HG02852 (cell line): ENCODE data around the gene VWC2.

Experiments used
- ATAC-seq: cut with Tn5 transposase; IDR thresholded peaks from one replicate; pipeline ENCODE4 v1.9.1; 2021; ENCODE audit warnings: mild to moderate bottlenecking, moderate library complexity; ENCODE audit not compliant: unreplicated experiment

Gene VWC2

GRCh38 chr7:49781996-49782395, 8.6 kb downstream of the VWC2 start:
- no peak for ATAC-seq

DNA sequence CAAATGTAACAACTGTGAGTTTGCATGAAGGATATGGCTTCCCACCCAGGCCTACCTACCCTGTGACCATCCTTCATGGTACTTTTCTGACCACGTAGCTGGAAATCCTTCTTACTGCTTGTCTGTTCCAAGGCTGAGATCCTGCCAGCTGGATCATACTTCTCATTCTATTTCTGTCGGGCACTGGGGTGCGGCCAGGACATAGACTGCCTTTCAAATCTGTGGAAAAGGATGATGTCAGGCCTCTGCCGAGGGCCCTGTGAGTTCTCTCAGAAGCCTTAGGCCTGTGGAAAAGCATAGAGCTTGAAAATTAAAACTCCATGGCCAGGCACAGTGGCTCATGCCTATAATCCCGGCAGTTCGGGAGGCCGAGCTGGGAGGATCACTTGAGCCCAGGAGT, 10.0 kb downstream of the VWC2 start:
- no peak for ATAC-seq

- no peak for ATAC-seq
Measured at GRCh38 chr7:49787980-49788379, 14.5 kb downstream of the VWC2 start.

GRCh38 chr7:49788455-49789059, 15.1 kb downstream of the VWC2 start:
- no peak for ATAC-seq

GRCh38 chr7:49789736-49790135, 16.3 kb downstream of the VWC2 start:
- ATAC-seq, result no peak

DNA sequence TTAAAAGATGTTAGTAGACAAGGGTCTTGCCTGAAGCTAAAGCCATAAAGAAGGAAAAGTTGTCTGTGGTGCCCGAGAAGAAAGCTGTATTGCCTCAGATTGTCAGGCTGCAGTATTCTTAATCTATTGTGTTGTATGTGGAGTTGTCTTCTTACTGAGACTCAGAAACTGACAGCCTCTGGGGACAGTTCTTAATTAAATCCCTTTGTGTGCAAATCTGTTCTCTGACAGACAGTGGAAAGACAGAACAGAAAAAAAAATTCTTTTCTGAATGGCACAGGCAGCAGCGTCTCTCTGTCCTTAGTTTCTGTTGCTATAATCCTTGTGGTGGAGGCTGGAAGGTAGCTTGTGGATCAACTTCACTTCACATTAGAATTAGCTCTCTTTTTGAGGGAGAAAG, 16.8 kb downstream of the VWC2 start:
- ATAC-seq, result no peak

DNA sequence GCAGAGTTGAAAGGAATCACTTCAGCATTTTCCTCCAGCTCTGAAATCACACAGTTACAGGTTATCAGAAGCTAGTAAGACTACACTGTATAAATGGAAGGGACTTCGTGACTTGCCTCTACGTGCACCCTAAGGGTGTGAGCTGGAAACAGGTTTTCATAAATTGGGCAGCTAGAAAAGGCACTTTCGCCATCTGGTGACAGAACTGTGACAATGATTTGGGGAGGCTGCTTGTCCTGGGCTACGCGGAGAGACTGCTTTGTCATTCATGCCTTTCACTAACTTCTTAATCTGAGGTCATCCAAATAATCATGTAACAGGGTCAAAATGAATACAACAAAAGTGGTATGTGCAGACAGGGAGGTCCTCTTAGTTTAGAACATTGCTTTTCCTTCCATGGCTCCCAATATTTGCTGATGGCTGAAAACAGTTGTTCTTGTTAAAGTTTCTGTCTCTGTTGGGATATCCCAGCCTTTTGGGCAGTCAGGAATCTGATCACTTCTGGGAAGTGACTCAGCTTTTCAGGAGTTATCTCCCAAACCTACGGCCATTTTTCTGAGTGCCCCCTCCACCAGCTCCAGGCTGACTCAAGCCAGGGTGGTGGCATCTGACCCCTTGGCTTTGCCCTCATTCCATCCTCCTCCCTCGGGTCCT, 17.8 kb downstream of the VWC2 start:
- peak; percentile 91 for ATAC-seq

GRCh38 chr7:49797987-49798660, 24.7 kb downstream of the VWC2 start:
- no peak for ATAC-seq

DNA sequence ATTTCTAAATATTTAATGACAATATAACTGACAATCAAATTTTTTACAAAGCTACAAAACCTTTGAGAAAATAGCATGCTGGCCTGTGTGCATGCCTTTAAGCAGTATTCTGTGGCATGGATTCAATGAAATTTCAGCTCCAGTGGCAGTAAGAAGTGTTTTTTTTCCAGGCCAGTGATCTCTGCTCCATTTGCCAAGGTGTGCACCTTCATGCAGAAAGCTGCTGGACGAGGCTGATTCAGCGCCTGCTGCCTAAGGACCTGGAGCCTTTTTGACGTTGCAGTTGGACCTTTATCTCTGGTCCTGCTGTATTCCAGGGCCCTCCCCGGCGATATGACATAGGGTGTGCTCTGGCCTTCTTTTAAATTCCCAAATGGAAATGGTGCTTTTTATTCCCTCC, 26.6 kb downstream of the VWC2 start:
- no peak for ATAC-seq

- no peak for ATAC-seq
Measured at GRCh38 chr7:49802600-49802999, 29.2 kb downstream of the VWC2 start.

- ATAC-seq, result no peak
Measured at GRCh38 chr7:49803812-49804211, 30.4 kb downstream of the VWC2 start.

DNA sequence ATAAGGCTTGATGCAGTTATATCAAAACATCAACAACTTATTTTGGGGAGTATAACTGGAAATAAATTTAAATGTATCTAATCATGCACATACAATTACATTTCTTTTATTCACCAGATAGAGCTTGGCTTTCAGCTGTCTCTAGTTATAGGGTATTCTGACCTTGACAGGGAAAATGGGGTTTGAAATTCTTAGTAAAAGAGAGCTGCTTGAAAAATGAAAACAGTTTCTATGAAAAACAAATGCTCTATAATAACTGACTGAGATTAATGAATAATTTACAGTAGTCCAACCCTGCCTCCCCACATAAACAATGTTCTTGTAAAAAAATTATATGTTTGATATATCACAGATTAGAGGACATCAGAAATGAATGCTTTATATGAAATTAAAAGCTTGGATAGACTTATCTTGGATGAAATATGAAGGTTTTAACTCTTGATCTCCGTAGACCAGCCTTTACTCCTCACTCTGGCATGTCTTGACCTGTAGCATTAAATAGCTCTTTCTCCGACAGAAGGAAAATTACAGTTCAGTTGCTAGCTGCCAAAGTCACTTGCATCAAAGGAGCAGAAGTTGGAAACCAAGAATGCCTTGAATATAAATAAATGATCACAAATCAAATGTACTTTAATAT, 32.1 kb downstream of the VWC2 start:
- no peak for ATAC-seq

GRCh38 chr7:49812534-49812933, 39.1 kb downstream of the VWC2 start:
- ATAC-seq, result no peak

DNA sequence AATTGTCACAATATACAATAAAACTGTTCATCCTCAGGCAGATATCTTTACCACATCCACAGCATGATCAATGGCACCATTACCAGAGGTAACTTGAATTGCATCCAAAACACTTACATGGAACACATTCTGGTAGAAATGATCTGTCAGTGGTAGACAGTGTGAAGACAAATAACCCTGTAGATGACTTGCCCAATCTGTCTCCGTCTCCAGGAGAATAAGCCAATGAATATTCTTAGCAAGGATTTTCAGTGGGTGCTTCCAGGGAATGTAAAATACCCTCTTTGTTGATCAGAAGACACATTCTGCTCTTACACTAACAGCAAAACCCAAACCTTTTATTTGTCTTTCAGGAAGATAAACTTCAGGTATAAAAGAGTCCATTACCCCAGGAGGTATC, 43.8 kb downstream of the VWC2 start:
- ATAC-seq, result no peak

DNA sequence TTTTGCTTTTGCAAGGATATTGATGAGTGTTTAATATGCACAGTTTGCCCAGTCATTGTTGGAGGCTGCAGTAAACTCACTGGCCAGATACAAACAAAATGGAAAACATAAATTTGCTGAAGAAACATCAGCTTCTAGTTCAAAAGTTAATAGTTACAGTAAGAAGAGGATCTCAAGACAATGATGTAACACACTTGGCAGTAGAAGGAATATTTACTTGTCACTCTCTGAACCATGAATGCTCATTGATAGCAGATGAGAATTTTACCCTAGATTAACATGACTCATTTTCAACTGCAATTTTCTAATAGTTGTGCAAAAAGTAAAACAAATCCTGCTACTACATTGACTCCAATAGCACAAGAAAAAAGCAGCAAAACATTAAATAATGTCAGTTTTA, 47.7 kb downstream of the VWC2 start:
- no peak for ATAC-seq

DNA sequence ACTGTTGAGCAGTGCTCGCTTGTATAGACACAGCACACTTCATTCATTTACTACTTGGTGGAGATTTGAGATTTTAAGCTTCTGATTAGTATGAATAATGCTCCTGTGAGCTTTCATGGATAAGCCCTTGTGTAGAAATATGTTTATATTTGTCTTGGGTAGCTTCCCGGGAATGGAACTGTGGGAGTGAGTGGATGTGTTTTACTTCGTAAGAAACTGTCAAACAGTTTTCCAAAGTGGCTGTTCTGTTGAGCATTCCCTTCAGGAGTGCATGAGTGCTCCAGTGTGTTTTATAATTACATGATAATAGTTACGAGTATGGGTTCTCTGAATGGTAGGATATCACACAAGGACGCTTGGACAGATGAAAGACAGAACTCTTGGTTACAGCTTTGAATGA, 49.4 kb downstream of the VWC2 start:
- no peak for ATAC-seq

DNA sequence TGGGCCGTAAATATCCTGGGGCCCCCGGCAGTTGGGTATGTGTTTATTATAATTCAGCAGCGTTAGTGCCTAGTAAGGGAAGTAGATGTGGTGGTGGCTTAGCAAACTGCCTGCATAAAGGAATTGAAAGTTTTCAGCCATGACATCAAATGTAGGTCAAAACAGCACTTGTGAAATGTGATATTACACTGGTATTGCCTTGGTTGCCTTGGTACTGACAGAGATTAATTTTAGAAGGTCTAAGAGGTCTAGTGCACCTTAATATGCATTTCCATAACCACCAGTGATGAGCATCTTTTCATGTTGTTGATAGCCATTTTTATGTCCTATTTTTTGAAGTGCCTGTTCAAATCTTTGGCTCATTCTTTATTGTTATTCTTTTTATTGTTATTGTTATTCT, 50.1 kb downstream of the VWC2 start:
- ATAC-seq, result no peak

GRCh38 chr7:49839863-49840645, 66.6 kb downstream of the VWC2 start:
- ATAC-seq, result no peak

DNA sequence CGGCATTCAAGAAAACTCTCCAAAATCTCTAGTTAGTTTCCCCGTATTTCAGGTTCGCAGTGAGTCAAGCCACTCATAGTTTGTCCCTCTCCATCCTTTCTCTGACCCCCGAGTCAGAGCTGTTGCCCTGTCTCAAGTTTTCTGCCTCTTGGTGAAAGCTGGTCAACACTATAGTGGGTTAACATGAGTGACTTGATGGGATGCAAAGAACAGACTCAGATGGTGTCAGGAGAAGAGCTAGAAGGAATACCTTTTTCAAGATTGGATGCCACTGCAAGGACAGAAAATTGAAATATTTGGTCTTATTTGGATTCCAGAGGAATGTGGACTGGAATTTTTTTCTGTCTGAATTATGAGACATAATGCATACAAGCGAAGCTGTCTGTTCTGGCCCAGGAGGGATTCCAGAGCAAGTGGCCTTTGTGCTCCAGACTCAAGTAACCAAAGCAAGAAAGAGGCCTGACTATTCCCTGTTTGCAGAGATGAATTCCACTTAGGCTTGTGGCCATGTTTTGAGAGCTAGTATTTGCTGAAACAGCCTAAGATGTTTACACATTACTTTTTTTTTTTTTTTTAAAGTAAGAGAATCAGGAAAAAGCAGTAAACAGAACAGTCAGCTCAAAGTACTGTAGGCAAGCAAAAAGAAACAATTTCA, 67.4 kb downstream of the VWC2 start:
- no peak for ATAC-seq

DNA sequence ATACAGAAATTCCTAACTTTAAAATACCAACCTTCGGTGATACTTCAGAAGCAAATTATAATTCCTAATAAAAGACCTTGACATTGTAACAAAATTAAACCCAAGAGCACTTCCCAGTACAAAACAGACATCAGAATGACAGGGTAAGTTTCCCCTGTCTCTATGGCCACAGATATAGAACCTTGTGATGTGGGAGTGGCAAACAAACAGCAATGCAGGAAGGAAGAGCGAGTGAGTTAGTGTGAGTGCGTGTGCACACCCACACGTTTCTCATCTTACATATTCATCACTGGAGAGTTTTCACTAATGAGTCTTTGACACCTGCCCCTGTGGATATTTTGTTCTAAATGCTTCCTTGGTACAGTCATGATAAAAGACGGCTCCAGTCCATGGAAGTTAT, 72.2 kb downstream of the VWC2 start:
- ATAC-seq, result no peak
